GM12891 (cell line): ENCODE results near the gene KLC4.

Experiments
- PAX5 ChIP-seq: IDR thresholded peaks from 2 replicates; pipeline ENCODE4 v1.6.1; 2011; ENCODE audit warnings: low read length, moderate library complexity, mild to moderate bottlenecking; ENCODE audit not compliant: insufficient read depth, severe bottlenecking
- POLR2A ChIP-seq: IDR thresholded peaks from 2 replicates; pipeline ENCODE4 v1.6.1; 2011; ENCODE audit warnings: low read depth, low read length, control low read depth
- POLR2AphosphoS5 ChIP-seq: IDR thresholded peaks from 2 replicates; pipeline ENCODE4 v1.6.1; 2011; ENCODE audit warnings: low read depth, low read length, control low read depth
- SPI1 ChIP-seq: IDR thresholded peaks from 2 replicates; pipeline ENCODE4 v1.6.1; 2011; ENCODE audit warnings: low read depth, low read length, control low read depth
- TAF1 ChIP-seq: IDR thresholded peaks from 2 replicates; pipeline ENCODE4 v1.6.1; 2011; ENCODE audit warnings: low read depth, low read length, control low read depth

DNA sequence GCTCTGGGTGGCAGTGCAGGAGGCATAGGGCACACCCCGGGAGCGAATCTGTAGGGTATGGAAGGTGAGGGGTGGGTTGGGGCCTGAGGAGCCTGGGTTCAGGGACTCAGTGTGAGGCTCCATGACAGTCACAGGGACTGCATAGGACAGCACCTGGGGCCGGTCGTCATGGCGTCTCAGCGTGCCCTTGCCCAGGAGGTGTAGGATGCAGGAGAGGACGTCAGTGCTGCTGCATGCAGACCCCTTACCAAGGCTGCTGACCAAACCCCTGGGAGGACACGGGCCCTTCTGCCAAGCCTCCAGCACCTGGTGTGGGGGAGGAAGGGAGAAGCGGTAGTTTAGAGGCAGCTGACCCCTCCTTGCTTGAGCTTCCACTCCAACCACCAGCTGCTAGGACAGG is 21.7 kb upstream of the KLC4 start:
- TF ChIP-seq TAF1 (no peak), POLR2A (no peak), POLR2AphosphoS5 (no peak), PAX5 (no peak), SPI1 (no peak)
